SK-N-SH treated with all-trans-retinoic acid at 6 μM for 48 hours (cell line): ENCODE data around the gene FOXK1.

Experiments
- ATAC-seq: fragments of 200-7000 bp; cut with Tn5 transposase; 3 replicates; pipeline ENCODE4 v1.9.1; 2020; ENCODE audit warnings: mild to moderate bottlenecking, moderate library complexity
- ARNTL ChIP-seq: fragments of 450-650 bp; formaldehyde crosslinking; IDR thresholded peaks from 2 replicates; pipeline ENCODE4 v1.5.0; 2020; ENCODE audit warnings: low read depth, mild to moderate bottlenecking, moderate library complexity, borderline replicate concordance
- BACH2 ChIP-seq: fragments of 250-450 bp; sonication (Bioruptor Pico); IDR thresholded peaks from 2 replicates; pipeline ENCODE4 v1.9.0; 2021; ENCODE audit warnings: mild to moderate bottlenecking, borderline replicate concordance
- CREB5 ChIP-seq: fragments of 250-450 bp; sonication (Bioruptor Pico); IDR thresholded peaks from 2 replicates; pipeline ENCODE4 v1.5.1; 2020; ENCODE audit warnings: low read depth, mild to moderate bottlenecking, moderate library complexity
- CSDC2 ChIP-seq: fragments of 250-450 bp; sonication (Bioruptor Pico); IDR thresholded peaks from 2 replicates; pipeline ENCODE4 v1.5.0; 2020; ENCODE audit warnings: mild to moderate bottlenecking, moderate library complexity
- CSRNP3 ChIP-seq: fragments of 250-450 bp; sonication (Bioruptor Pico); IDR thresholded peaks from 2 replicates; pipeline ENCODE4 v1.5.1; 2021; ENCODE audit warnings: mild to moderate bottlenecking, moderate library complexity
- ESRRG ChIP-seq: fragments of 250-450 bp; sonication (Bioruptor Pico); IDR thresholded peaks from 2 replicates; pipeline ENCODE4 v1.6.1; 2021; ENCODE audit warnings: mild to moderate bottlenecking
- GLIS3 ChIP-seq: fragments of 250-450 bp; sonication (Bioruptor Pico); IDR thresholded peaks from 2 replicates; pipeline ENCODE4 v1.5.0; 2020; ENCODE audit warnings: mild to moderate bottlenecking, moderate library complexity
- OSR1 ChIP-seq: fragments of 250-450 bp; sonication (Bioruptor Pico); IDR thresholded peaks from 2 replicates; pipeline ENCODE4 v1.8.0; 2022; ENCODE audit warnings: moderate library complexity, mild to moderate bottlenecking, inconsistent platforms
- PATZ1 ChIP-seq: fragments of 250-450 bp; sonication (Bioruptor Pico); IDR thresholded peaks from 2 replicates; pipeline ENCODE4 v1.8.0; 2020; ENCODE audit warnings: mild to moderate bottlenecking, moderate library complexity, borderline replicate concordance
- POU6F1 ChIP-seq: fragments of 250-450 bp; sonication (Bioruptor Pico); IDR thresholded peaks from 2 replicates; pipeline ENCODE4 v1.8.0; 2021; ENCODE audit warnings: low read depth, mild to moderate bottlenecking, moderate library complexity, borderline replicate concordance
- RARB ChIP-seq: fragments of 250-450 bp; sonication (Bioruptor Pico); IDR thresholded peaks from 2 replicates; pipeline ENCODE4 v1.8.0; 2021; ENCODE audit warnings: mild to moderate bottlenecking, moderate library complexity
- SNAI2 ChIP-seq: fragments of 250-450 bp; sonication (Bioruptor Pico); IDR thresholded peaks from 2 replicates; pipeline ENCODE4 v1.5.0; 2020; ENCODE audit warnings: mild to moderate bottlenecking, moderate library complexity
- TCF4 ChIP-seq: fragments of 250-450 bp; sonication (Bioruptor Pico); IDR thresholded peaks from 2 replicates; pipeline ENCODE4 v1.8.0; 2021; ENCODE audit warnings: mild to moderate bottlenecking, moderate library complexity, borderline replicate concordance
- TOX ChIP-seq: fragments of 250-450 bp; sonication (Bioruptor Pico); IDR thresholded peaks from 2 replicates; pipeline ENCODE4 v1.8.0; 2021; ENCODE audit warnings: mild to moderate bottlenecking, moderate library complexity, borderline replicate concordance
- TSHZ2 ChIP-seq: fragments of 250-450 bp; sonication (Bioruptor Pico); IDR thresholded peaks from 2 replicates; pipeline ENCODE4 v1.5.0; 2020; ENCODE audit warnings: mild to moderate bottlenecking, moderate library complexity
- ZC3H10 ChIP-seq: fragments of 250-450 bp; sonication (Bioruptor Pico); IDR thresholded peaks from 2 replicates; pipeline ENCODE4 v1.5.1; 2021; ENCODE audit warnings: mild to moderate bottlenecking, moderate library complexity
- ZFP3 ChIP-seq: fragments of 250-450 bp; sonication (Bioruptor Pico); IDR thresholded peaks from 2 replicates; pipeline ENCODE4 v1.5.0; 2020; ENCODE audit warnings: mild to moderate bottlenecking, moderate library complexity
- ZNF565 ChIP-seq: fragments of 450-650 bp; formaldehyde crosslinking; conservative IDR thresholded peaks from 2 replicates; pipeline ENCODE4 v1.5.0; 2020; ENCODE audit warnings: low read depth, mild to moderate bottlenecking, moderate library complexity
- ZNF70 ChIP-seq: fragments of 450-650 bp; formaldehyde crosslinking; IDR thresholded peaks from 2 replicates; pipeline ENCODE4 v1.5.0; 2020; ENCODE audit warnings: mild to moderate bottlenecking, moderate library complexity
- ZNF8 ChIP-seq: fragments of 450-650 bp; formaldehyde crosslinking; IDR thresholded peaks from 2 replicates; pipeline ENCODE4 v1.5.0; 2020; ENCODE audit warnings: mild to moderate bottlenecking, moderate library complexity

The FOXK1 gene

GRCh38 chr7:4655896-4656295 lies 26.2 kb upstream of the FOXK1 start:
- TF ChIP-seq CSDC2 (CRISPR knock-in tag) (no peak), ESRRG (CRISPR knock-in tag) (no peak), ZNF565 (CRISPR knock-in tag) (no peak), ZC3H10 (no peak), ZNF8 (no peak), CREB5 (no peak), TSHZ2 (no peak), RARB (CRISPR knock-in tag) (no peak), POU6F1 (no peak), ZFP3 (CRISPR knock-in tag) (no peak), GLIS3 (no peak), CSRNP3 (no peak), PATZ1 (no peak), OSR1 (CRISPR knock-in tag) (no peak), BACH2 (CRISPR knock-in tag) (no peak)
- no peak for ATAC-seq

- no peak for ATAC-seq
- TF ChIP-seq RARB (CRISPR knock-in tag): no peak
- no peak for TF ChIP-seq ARNTL
- TF ChIP-seq ZNF70 (CRISPR knock-in tag): no peak
- TF ChIP-seq CSRNP3: no peak
- TF ChIP-seq ZFP3 (CRISPR knock-in tag): no peak
- no peak for TF ChIP-seq SNAI2 (CRISPR knock-in tag)
- TF ChIP-seq PATZ1: no peak
- no peak for TF ChIP-seq ZNF8
- no peak for TF ChIP-seq ZC3H10
- no peak for TF ChIP-seq CREB5
- no peak for TF ChIP-seq TCF4 (CRISPR knock-in tag)
- no peak for TF ChIP-seq TOX
- TF ChIP-seq CSDC2 (CRISPR knock-in tag): no peak
- no peak for TF ChIP-seq POU6F1
These were observed 24.3 kb upstream of the FOXK1 start for GRCh38 chr7:4657640-4658417.
